T-helper 2 cell treated with Interferon-gamma antibody and Interleukin-4, amounts not matched to agents 100 ng/mL and 5 ng/mL, for 36 hours (primary cell): ENCODE data around the gene GBA2. TPM values are rescaled to one million over a fixed set of nuclear protein-coding genes. Genes with fewer than 3 reads are reported as not detected.

Experiments
- intact Hi-C: fragments of 100-400 bp; cut with micrococcal nuclease; formaldehyde crosslinking; loops from one replicate; pipeline ENCODE4 v1.15.1; 2023
- total RNA-seq: library from RNA; stranded (reverse); gene quantifications from 2 replicates; pipeline ENCODE4 v1.2.3, GENCODE V29; 2022

GBA2 gene
- total RNA-seq, 1 donor from 2014 or later, result 62.3 TPM

DNA sequence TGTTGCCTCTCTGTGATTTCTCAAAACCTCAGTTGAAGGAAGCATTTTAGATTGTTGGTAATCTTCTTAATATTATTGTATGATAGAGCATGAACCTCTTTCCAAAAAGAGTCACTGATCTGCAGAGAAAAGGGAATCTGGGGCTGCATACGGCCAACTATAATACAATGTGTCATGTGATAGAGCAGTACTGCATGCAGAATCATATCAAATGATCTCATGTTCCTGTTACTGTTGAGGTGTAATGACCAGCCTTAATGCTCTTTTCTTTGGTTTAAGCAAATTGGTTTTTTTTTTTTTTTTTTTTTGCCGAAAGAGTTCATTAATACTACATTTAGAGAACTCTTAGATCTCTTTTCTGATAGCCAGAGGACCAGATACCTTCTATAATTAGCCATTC lies 18.0 kb upstream of the GBA2 start:
- intact Hi-C loops, result no loop called here

DNA sequence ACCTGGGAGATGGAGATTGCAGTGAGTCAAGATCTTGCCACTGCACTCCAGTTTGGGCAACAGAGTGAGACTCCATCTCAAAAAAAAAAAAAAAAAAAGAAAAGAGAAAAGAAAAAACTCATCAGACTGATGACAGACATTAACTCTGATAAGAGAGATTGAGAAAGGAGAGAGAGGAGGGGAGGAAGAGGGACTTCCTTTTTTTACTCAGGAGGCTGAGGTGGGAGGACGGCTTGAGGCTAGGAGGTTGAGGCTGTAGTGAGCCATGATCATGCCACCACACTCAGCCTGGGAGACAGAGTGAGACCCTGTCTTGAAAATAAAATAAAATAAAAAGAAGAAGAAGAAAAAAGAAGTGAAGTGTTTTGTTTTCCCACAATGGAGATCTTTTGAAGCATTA lies 14.8 kb upstream of the GBA2 start:
- intact Hi-C loops, result no loop called here

DNA sequence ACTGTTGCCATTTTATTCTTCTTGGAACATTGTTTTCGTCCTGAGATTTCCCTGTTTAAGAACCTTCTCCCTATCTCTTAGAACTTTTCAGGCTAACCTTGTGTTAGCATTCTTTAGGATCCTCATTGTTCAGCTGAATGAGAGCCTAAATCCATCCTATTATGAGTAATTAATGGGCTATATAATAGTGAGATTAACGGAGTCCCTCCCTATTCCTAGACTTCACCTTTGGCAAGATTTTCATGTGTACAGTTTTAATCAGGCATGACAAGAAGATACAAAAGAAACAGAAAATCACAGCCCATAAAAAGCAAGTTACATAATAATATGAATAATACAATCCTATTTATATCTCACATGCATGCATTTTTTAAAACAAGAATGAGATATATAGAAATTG lies 14.2 kb upstream of the GBA2 start:
- intact Hi-C loops, result no loop called here

DNA sequence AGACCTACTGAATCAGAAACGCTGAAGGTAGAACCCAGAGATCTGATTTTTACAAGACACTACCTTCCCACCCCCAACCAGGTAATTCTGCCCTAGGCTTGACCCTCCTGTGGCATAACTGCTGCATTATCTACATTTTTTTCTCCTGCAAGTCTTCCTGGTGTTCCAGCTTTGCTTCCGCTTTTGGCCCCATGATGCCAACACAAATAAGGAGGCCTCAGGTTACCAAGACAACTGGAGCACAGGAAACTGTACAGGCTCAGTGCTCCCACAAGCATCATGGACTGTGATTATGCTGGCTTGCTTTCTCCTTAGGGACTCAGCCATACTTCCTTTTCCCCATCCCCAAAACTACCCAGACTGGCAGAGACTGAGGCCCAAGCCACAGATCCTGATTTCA lies 11.6 kb upstream of the GBA2 start:
- intact Hi-C loops, result no loop called here

DNA sequence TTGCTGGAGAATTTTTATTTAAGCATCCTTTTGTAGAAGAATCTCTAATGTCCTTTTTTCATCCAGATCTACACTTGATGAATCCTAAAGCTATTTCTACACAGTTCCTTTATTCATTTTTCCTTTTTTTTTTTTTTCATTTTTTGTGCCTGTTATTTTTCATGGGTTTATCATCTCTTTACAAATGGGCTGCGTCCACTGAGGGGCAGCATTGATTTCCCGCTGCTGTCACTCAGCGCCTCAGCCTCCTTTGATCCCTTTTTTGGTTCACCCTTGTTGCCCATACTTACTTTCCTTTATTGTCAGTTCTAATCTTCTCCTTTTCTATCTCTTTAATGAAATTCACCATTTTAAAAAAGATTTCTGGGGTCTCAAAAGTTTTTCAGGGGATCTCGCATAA lies 10.8 kb upstream of the GBA2 start:
- intact Hi-C loops, result loop anchor here (10.0 kb wide), 1 partner anchor 1715 kb away; the partner anchor contains the start of gene UBAP2

DNA sequence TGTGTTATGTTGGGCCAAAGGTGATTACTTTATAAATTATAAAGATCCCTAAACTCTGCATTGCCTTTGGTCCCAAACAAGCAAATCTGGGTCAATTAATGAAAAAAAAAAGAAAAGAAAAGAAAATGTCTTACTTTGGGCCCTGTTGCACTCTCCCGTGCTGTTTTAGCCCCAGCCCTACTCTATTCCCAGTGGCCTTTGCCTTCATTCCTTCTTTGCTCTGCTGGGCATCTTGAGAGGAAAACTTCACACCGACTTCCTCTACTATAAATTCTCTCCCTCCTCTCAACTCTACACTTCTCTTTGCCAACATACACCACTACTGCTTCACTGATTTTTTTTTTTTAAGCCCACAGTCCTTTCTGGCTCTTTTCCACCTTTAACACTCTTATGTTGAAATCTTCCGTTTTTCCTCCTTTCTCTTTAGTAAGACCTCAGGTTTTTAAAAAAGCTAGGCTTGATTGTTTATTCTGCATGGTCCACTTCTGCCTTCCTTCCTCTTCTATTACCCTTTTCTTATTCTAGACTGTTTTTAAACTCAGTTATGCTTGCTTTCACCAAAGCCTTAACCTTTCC lies 9.5 kb upstream of the GBA2 start:
- intact Hi-C loops, result loop anchor here (10.0 kb wide), 1 partner anchor 1714 kb away; the partner anchor contains the start of gene UBAP2

DNA sequence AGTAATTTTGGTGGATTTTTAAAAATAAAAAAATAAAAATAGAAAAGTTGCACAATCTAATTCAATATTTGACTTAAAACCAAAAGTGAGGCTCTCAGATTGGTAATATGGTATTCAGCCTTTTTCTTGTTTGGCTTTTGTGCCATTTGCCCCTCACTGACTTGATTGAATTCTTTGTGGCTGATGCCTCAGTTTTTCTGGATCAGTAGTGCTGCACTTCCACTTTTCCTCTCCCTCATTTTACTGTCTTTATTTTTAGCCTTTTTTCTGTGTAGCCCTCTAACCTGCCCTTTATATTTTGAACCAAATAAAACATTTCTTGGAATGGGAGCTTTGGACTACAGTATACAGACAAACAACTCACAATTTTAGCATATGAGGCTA lies 8.9 kb upstream of the GBA2 start:
- intact Hi-C loops, result loop anchor here (2.0 to 10.0 kb wide), 2 partner anchors 55 to 1713 kb away; partner anchors contain the start of genes SPAG8 and UBAP2

DNA sequence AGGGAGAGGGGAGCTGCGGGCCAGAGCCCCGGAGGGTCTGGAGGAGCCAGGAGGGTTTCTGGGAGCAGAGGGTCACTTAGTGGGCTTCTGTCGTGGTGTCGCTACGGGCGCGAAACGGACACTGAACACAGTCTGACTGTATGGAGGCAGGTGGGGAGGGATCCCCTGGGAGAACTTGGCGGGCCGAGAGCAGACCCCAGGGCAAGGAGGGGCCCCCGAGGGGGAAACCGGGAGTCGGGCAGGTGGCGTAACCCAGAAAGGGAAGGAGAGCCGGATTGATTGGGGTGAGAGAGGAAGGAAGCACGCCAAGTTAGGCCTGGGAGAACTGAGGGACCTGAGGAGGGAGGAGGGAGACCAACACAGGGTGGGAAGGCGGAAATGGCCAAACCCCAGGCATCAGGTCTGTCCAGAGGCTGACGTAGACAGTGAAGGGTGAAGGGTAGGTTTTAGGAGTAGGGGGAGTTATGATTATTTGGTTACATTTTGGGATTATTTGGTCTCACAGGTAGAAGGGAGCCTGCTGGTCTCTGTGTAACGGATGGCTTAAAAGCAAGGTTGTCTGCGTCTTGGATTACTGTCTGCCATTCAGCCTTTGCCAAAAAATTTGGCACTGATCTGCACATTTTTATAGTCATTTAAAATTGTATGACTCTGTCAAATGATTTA lies 8.3 kb upstream of the GBA2 start:
- intact Hi-C loops, result loop anchor here (2.0 to 10.0 kb wide), 2 partner anchors 55 to 1713 kb away; partner anchors contain the start of genes SPAG8 and UBAP2

DNA sequence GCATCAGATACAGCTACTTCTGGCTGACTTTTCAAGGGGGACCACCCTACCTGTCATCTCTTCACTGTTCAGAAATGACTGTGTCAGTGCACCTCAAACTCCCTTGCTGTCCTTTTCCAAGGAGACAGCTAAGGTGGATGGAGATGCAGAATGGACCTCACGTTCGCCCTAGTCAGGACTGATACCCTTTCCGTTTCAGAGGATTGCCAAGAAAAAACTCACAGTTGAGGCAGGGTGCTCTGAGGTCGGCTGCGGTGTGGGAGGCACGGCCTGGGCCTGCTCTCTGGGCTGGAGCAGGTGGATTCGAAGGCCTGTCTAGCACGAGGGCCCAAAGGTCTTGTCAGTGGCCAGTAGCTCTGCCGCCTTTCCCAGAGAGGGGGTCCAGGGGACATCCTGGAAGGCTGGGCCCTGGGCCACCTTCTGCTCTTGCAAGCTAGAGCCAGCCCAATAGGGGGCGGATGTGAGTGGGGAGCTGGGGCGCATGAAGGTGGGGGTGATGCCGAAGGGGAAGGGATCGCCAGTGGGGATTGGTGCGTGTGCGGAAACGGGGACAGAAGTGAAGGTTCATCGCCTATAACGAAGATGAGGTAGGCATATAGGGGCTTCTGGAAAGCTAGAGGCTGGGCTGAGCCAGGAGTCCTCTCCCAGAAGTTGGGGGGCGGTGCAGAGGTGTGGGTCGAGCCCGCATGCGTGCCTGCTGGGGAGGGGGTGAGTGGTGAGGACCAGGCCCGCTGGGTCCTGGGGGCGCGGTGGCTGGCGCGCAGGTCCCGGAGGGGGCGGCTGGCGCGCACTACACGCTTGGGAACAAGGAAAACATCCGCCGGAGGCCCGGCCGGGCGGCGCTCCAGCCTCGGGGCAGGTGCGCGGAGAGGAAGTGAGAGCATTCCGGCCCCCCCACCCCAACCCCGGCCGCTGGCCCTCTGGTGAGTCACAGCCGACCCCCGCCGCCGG lies 7.5 kb upstream of the GBA2 start:
- intact Hi-C loops, result loop anchor here (2.0 to 10.0 kb wide), 2 partner anchors 56 to 1712 kb away; partner anchors contain the start of genes SPAG8 and UBAP2

DNA sequence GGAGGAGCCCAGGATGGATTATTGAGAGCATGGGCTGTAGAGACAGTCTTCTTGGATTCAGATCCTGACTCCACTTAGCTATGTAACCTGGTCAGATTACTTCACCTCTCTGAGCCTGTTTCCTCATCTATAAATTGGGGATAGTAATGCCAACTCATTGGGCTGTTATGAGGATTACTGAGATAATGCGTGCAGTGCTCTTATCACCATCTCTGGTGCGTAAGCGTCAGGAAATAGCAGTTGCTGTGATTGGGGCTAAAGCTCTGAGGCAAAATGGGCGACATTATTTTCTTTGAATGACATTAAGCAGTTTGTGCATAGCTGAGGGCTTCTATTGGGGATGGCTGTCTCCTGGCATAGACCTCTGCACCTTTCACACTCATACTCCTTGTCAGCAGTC lies 6.0 kb upstream of the GBA2 start:
- intact Hi-C loops, result loop anchor here (10.0 kb wide), 1 partner anchor 1710 kb away; the partner anchor contains the start of gene UBAP2

DNA sequence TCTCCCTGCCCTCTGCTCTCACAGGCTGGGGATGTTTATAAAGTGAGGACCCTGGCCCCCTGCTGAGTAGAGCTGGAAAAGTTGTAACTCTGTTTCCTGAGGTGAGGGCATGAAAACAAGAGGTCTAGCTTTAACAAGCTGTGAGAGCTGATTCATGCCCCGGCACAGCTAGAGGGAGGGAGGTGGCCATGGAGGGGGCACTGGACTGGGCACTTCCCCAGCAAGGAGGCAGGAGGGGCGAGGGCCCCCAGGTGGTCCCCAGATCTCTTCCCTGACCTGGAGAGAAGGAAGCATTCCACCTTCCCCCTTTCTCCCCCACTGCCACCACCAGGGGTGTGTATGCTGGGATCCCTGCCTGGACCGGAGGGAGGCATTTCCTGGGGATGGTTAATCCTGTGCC lies 5.2 kb upstream of the GBA2 start, which contains the start of gene MSMP:
MSMP (minus strand) TSS at position 13 of the 400 bp plus-strand sequence. CDS start 147 bp downstream, outside the sequence.
- intact Hi-C loops, result loop anchor here (10.0 kb wide), 1 partner anchor 1709 kb away; the partner anchor contains the start of gene UBAP2

DNA sequence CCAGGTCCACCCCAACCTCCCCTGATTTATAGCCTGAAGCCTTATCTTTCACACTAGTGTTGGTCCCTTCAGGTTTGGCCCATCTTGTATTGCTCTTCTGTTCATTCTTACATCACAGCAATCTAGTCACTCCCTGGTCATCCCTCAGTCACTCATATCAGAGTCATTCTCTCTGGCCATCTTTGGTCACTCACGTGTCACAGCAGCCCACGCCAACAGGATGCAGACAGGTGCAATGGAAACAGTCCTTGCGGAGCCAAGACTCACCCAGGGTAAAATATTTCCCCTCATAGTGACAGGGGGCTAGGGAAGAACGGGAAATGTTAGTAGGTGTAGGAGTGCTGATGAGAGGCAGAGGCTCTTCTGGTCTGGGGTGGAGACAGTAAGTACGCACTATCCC lies 4.4 kb upstream of the GBA2 start:
- intact Hi-C loops, result loop anchor here (10.0 kb wide), 1 partner anchor 1709 kb away; the partner anchor contains the start of gene UBAP2

DNA sequence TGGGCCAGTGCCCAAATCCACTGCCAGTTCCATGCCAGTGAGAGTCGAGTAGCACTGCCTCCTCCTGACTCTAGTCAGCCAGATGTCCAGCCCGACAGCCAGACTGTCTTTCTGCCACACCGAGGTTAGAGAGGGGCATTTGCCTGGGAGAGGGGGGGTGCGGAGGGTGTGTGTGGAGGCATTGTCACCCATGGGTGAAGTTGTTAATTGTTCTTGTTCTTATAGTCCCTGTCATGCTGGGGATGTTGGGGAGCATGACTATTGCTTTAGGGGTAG lies 1.2 kb upstream of the GBA2 start:
- intact Hi-C loops, result loop anchor here (10.0 kb wide), 1 partner anchor 1705 kb away; the partner anchor contains the start of gene UBAP2

DNA sequence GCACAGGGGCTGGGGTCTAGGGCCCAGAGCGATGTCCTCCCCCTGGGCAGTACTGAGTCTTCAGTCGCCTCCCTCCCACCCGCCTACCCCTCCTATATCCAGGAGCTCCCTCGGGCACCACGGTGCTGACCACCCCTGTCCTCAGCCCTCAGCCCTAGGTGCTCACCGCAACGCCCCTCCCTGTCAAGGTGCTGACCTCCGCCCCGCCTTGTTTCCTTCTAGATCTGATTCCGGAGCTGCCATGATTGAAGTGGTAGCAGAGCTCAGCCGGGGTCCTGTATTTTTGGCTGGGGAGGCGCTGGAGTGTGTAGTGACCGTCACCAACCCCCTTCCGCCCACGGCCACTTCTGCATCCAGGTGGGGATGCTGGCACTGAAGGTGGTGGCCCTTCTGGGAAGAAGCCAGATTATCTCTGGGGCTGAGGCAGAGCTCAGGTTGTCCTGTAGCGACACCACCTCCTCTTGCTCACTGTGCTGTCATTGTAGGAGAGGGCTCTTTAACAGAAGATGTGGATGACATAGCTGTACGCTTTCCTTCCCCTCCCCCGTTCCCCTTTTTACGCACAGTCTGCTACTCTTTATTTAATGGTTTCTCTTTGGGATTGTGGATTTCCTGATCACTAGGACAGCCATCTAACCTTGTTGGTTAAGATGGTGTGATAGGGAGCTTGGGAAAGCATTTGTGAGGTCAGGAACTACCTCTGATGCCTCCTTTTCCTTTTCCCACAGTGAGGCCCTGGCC lies 657 bp upstream of the GBA2 start:
- intact Hi-C loops, result loop anchor here (1.0 to 10.0 kb wide), 7 partner anchors 13 to 1705 kb away; partner anchors contain the start of genes ATOSB, CREB3, HINT2 and TLN1

DNA sequence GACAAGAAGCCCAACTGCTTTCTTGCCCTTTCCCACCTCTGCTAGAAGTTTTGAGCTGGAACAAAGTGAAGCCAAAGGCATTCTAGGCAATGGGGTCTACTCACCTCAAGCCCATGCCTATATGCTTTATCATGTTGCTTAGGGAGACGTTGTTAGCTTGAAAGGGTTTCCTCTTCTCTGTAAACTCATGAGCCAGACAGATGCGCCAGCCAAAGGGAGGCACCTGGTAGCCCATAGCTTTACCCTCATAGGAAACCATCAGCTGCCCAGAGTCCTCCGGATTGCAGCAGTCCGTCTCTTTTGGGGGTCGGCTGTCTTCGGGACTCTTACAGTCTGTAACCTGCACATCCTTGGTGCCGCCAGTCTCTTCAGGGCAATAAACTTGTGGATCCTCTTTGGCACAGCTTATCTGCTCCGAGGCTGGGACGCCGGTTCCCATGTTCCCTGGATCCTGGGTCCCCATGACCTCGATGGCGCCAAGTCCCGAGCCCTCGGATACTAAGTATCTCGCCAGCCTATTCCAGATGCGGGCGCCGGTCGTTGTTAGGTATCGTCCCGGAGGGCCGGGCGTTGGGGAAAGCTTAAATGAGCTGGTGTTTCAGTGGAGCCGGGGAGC lies 678 bp downstream of the GBA2 start:
- intact Hi-C loops, result loop anchor here (2.0 to 5.0 kb wide), 3 partner anchors 66 to 631 kb away; partner anchors contain the start of genes ATOSB and HINT2

DNA sequence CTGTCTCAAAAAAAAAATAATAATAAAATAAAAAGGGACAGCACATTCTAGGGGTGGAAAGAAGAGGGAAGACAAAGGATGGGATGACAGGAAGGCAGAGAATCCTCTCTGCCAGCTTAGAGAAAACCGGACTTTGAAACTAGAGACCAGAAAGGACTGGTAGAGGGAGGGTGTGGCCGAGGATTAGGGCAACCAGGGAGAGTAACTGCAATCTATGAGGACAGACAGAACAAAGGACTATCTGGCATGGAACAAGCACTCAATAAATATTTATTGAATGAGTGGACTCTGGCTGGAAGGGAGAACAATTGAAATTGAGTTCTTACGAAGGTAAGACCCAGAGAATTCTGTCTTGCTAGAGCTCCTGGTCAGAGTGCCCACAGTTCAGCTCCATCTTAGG lies 2.4 kb downstream of the GBA2 start:
- intact Hi-C loops, result loop anchor here (5.0 kb wide), 2 partner anchors 99 to 629 kb away; partner anchors contain the start of gene ATOSB

DNA sequence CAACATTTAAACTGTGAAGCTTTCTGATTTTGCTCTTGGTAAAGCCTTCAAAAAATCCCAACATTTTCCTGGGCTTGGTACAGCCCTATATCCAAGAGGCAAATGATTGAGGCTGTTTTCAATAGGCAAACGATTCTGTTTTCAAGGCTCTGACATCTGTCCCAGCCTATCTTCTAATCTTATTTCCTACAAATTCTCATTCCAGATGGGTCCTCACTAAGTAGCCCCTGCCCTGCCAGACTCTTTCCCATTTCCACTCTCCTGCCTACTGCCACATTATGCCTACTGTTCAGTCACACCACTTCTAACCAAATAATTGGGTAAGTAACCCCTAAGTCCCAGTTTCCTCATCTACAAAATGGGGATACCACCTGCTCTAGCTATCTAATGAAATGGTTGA lies 3.5 kb downstream of the GBA2 start:
- intact Hi-C loops, result loop anchor here (5.0 kb wide), 2 partner anchors 98 to 628 kb away; partner anchors contain the start of gene ATOSB

DNA sequence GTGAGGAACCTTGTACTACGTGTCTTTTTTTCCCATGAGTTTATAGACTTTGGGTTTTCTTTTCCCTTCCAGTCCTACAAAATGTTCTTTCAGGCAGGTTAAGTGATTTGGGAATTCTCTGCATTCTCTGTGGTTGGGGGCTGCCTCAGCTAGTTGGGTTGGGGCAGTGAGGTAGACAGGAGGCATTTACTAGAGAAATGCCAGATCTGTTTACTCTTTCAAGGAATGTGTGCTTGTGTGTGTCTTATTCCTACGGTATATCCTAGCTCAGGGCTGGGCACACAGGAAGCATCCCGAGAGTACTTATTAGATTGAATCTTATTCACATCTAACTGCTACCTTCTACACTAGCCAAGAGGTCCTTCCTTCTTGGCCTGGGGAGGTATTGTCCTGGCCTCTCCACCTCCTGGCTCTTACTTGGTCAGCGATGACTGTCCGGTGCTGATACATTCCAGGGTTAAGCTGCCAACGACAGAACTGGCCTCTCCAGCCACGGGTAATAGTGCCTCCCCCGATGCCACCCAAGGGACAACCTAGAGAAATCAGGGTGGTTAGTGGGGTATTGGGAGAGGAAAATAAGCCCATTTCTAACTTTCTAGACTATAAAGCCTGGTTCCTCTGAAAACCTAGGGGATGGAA lies 5.0 kb downstream of the GBA2 start:
- intact Hi-C loops, result no loop called here

DNA sequence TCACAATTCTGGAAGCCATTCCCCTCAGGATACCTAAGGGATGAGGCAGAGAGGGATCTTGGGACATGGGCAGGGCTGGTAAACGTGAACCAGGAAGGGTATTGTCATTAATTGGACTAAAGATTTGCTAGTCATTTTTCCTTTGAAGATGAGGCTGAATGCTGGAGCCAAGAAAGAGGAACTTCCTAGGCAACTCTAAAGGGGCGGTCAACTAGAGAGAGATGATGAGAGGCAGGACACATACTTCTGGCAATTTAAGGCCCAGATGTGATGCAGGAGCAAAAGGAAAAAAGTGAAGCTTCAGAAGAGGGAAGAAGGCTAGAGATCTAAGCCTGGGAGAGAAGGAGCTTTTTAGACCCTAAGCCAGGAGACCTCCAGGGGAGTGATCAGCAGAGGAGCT lies 5.6 kb downstream of the GBA2 start:
- intact Hi-C loops, result no loop called here

DNA sequence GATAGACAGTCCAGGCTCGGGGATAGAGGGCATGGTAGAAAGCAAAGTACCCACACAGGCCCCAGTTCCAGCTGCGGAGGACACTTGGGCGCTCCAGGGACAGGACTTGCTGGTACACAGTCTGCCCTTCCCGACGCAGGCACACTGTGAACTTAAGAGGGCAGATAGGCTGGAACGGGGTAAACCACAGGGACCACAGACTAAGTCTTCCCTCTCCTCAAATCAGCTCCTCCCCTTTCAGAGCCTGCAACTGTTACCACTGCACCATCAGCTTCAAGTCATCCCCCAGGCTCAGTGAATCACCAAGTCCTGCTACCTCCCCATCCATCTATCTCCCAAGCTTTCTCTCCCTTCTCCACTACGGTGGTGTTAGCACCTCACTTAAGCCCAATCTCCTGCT lies 7.3 kb downstream of the GBA2 start:
- intact Hi-C loops, result no loop called here
